OCI-LY3 (cell line): ENCODE data around the gene ADGRG1.

ENCODE experiments used
- H2AFZ ChIP-seq: fragments of 200-600, 300-600 bp; shearing (Covaris generic); 2 replicates; pipeline ENCODE4 v1.6.0; 2014; ENCODE audit warnings: antibody characterized with exemption, low read depth, low read length
- H3K27ac ChIP-seq: fragments of 200-600, 300-600 bp; sonication (generic); 2 replicates; pipeline ENCODE4 v1.5.1; 2014; ENCODE audit warnings: mild to moderate bottlenecking, low read length, moderate library complexity, mixed read lengths
- H3K27me3 ChIP-seq: fragments of 200-600, 300-600 bp; sonication (generic); 2 replicates; pipeline ENCODE4 v1.6.1; 2014; ENCODE audit warnings: low read depth, low read length, mixed read lengths
- H3K36me3 ChIP-seq: fragments of 200-600, 300-600 bp; sonication (generic); replicated peaks from 2 replicates; pipeline ENCODE3; 2014; ENCODE audit warnings: low read depth, low read length, mixed read lengths
- H3K4me1 ChIP-seq: fragments of 300-600, 200-600 bp; sonication (generic); 2 replicates; pipeline ENCODE4 v1.6.1; 2014; ENCODE audit warnings: low read length, mixed read lengths
- H3K4me2 ChIP-seq: fragments of 200-600, 300-600 bp; sonication (generic); 2 replicates; pipeline ENCODE4 v1.6.1; 2014; ENCODE audit warnings: low read length, mixed read lengths
- H3K4me3 ChIP-seq: fragments of 300-600, 200-600 bp; sonication (generic); 2 replicates; pipeline ENCODE4 v1.5.1; 2014; ENCODE audit warnings: antibody characterized with exemption, mild to moderate bottlenecking, low read length, moderate library complexity
- H3K79me2 ChIP-seq: fragments of 300-600, 200-600 bp; shearing (Covaris generic); 2 replicates; pipeline ENCODE4 v1.6.1; 2014; ENCODE audit warnings: mild to moderate bottlenecking, low read length, mixed read lengths
- H3K9ac ChIP-seq: fragments of 300-600, 200-600 bp; shearing (Covaris generic); 2 replicates; pipeline ENCODE4 v1.6.0; 2014; ENCODE audit warnings: mild to moderate bottlenecking, low read length, moderate library complexity
- H3K9me3 ChIP-seq: fragments of 200-600, 300-600 bp; shearing (Covaris generic); 2 replicates; pipeline ENCODE4 v1.6.1; 2014; ENCODE audit warnings: low read length, mixed read lengths; ENCODE audit not compliant: insufficient read depth
- H4K20me1 ChIP-seq: fragments of 200-600, 300-600 bp; sonication (generic); 2 replicates; pipeline ENCODE4 v1.6.1; 2016; ENCODE audit warnings: low read length, mixed read lengths; ENCODE audit not compliant: insufficient read depth
- EZH2phosphoT487 ChIP-seq: fragments of 200-600 bp; shearing (Covaris generic); IDR thresholded peaks from 2 replicates; pipeline ENCODE4 v1.6.1; 2018; ENCODE audit warnings: antibody characterized with exemption, mixed run types, low read depth
- TF ChIP-seq, protein P1 (sequence below): fragments of 200-600, 300-600 bp; sonication (generic); IDR thresholded peaks from 2 replicates; pipeline ENCODE4 v1.5.1; 2014; ENCODE audit warnings: antibody characterized with exemption, low read length, low read depth

The ADGRG1 gene

DNA sequence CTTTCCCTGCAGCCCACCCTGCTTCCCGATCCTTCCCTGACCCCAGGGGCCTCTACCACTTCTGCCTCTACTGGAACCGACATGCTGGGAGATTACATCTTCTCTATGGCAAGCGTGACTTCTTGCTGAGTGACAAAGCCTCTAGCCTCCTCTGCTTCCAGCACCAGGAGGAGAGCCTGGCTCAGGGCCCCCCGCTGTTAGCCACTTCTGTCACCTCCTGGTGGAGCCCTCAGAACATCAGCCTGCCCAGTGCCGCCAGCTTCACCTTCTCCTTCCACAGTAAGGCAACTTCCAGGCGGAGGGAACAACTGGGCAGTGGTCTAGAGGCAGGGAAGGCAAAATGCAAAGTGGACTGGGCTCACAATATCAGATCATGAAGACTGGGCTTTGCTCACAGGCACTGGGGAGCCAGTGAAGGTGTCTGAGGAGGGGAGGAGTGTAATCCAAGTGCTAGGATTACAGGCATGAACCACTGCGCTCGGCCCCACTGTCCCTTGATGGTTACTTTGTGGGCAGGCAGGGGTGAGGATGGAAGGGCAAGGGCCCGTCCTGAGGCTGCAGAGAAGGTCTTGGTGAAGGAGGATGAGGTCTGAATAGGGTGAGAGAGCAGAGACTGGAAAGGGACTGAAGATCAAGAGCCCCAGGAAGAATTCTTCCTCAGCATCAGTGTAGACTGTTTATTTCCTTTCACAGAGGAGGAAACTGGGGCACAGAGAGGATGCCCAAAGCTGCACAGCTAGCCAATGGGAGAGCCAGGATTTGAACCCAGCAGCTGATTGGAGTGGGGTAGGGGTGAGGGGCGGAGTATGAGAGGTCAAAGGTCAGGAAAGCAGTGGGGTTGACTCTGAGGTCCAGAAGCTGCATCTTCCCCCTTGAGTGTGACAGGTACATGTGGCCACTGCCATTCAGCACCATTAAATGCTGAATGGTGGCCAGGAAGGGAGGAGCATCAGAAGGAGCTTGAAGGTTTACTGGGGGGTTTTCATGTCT, 23.2 kb downstream of the ADGRG1 start:
- Histone ChIP-seq H3K9me3 (no peaks in the 10 kb centered on the region), H2AFZ (no peak overlapping the region), H3K9ac (no peak overlapping the region), H3K36me3 (no peaks in the 10 kb centered on the region), H4K20me1 (peaks cover 4% of the 10 kb centered on the region; the same call in 1 of the 2 replicates), H3K4me2 (no peak overlapping the region), H3K4me1 (peaks cover 22% of the 10 kb centered on the region), H3K27ac (no peak overlapping the region), H3K27me3 (peaks cover 44% of the 10 kb centered on the region), H3K4me3 (no peak overlapping the region), H3K79me2 (no peaks in the 10 kb centered on the region)
- TF ChIP-seq, protein P1, sequence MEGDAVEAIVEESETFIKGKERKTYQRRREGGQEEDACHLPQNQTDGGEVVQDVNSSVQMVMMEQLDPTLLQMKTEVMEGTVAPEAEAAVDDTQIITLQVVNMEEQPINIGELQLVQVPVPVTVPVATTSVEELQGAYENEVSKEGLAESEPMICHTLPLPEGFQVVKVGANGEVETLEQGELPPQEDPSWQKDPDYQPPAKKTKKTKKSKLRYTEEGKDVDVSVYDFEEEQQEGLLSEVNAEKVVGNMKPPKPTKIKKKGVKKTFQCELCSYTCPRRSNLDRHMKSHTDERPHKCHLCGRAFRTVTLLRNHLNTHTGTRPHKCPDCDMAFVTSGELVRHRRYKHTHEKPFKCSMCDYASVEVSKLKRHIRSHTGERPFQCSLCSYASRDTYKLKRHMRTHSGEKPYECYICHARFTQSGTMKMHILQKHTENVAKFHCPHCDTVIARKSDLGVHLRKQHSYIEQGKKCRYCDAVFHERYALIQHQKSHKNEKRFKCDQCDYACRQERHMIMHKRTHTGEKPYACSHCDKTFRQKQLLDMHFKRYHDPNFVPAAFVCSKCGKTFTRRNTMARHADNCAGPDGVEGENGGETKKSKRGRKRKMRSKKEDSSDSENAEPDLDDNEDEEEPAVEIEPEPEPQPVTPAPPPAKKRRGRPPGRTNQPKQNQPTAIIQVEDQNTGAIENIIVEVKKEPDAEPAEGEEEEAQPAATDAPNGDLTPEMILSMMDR = no peak
- no peak for TF ChIP-seq EZH2phosphoT487

DNA sequence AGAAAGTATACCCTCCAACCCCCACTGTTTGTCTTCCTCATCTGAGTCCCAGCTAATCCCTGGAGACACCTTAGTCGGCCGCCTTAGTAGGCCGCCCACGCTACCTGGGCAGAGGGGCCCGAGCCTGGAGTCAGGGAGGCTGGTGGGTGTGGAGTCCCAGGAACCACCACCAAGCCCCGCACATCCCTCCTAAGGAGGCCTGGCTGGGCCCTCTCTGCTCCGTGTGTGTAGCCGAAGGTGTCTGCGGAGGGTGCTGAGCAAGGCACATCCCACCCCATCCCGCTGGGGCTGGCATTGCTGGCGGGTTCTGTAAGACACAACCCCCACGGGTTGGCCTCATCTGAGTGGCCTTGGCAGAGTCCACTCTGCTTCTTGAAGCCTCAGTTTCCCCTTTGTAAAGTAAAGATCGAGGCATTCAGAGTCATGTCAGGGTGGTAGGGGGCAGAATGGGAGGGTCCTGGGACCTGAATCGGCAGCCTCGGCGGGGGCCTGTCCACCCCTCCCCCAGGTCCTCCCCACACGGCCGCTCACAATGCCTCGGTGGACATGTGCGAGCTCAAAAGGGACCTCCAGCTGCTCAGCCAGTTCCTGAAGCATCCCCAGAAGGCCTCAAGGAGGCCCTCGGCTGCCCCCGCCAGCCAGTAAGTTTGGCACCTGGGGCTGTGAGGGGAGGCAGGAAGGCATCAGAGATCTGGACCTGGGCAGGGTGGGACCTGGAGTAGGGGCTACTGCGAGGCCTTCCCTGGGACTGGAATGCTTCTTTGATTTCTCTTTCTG, 24.5 kb downstream of the ADGRG1 start:
- H3K4me1 ChIP-seq = peaks cover 13% of the 10 kb centered on the region
- no peaks in the 10 kb centered on the region for H3K9me3 ChIP-seq
- no peak overlapping the region for H3K9ac ChIP-seq
- H4K20me1 ChIP-seq = peaks cover 2% of the 10 kb centered on the region; the same call in 1 of the 2 replicates
- H3K4me3 ChIP-seq = no peak overlapping the region
- no peak overlapping the region for H3K27ac ChIP-seq
- no peak overlapping the region for H2AFZ ChIP-seq
- H3K79me2 ChIP-seq = no peaks in the 10 kb centered on the region
- no peak for TF ChIP-seq EZH2phosphoT487
- TF ChIP-seq, protein P1 = no peak
- H3K4me2 ChIP-seq = no peak overlapping the region
- H3K27me3 ChIP-seq = peaks cover 41% of the 10 kb centered on the region
- H3K36me3 ChIP-seq = no peaks in the 10 kb centered on the region

DNA sequence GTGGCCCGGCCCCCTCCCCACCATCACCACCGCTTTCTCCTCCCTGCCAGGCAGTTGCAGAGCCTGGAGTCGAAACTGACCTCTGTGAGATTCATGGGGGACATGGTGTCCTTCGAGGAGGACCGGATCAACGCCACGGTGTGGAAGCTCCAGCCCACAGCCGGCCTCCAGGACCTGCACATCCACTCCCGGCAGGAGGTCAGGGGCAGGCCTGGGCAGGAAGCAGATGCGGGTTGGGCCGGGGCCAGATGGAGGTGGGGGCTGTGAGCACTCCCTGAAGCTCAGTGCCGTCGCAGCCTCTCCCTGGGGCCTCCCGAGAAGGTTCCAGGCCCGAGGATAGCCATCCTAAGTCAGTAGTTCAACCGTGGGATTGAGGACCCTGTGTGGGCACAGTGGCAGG, 25.5 kb downstream of the ADGRG1 start:
- Histone ChIP-seq H3K4me2 (no peak overlapping the region), H3K9ac (no peak overlapping the region), H4K20me1 (no peaks in the 10 kb centered on the region), H3K27ac (no peak overlapping the region), H3K4me3 (no peak overlapping the region), H3K79me2 (no peaks in the 10 kb centered on the region), H3K27me3 (peaks cover 51% of the 10 kb centered on the region), H2AFZ (no peak overlapping the region), H3K4me1 (peaks cover 3% of the 10 kb centered on the region), H3K9me3 (no peaks in the 10 kb centered on the region), H3K36me3 (no peaks in the 10 kb centered on the region)
- TF ChIP-seq, protein P1 = no peak
- no peak for TF ChIP-seq EZH2phosphoT487
